Loucy (cell line): ENCODE results near the gene RGS3.

Experiments
- H2AFZ ChIP-seq: fragments of 200-600 bp; sonication (generic); 2 replicates; pipeline ENCODE4 v1.6.0; 2016; ENCODE audit warnings: antibody characterized with exemption, mild to moderate bottlenecking, low read length, moderate library complexity
- H3F3A ChIP-seq: fragments of 200-600 bp; 2 replicates; pipeline ENCODE4 v1.6.0; 2016; ENCODE audit warnings: antibody characterized with exemption, low read depth, mild to moderate bottlenecking
- H3K27me3 ChIP-seq: fragments of 200-600 bp; sonication (generic); 2 replicates; pipeline ENCODE4 v1.6.1; 2014; ENCODE audit warnings: low read length, mild to moderate bottlenecking; ENCODE audit not compliant: insufficient read depth, poor library complexity, severe bottlenecking
- H3K36me3 ChIP-seq: fragments of 200-600 bp; sonication (generic); 2 replicates; pipeline ENCODE4 v1.6.1; 2016; ENCODE audit warnings: low read length; ENCODE audit not compliant: insufficient read depth
- H3K4me1 ChIP-seq: fragments of 200-600 bp; sonication (generic); 2 replicates; pipeline ENCODE4 v1.5.1; 2014; ENCODE audit warnings: low read length, mild to moderate bottlenecking; ENCODE audit not compliant: insufficient read depth, poor library complexity, severe bottlenecking
- H3K4me2 ChIP-seq: fragments of 200-600 bp; sonication (generic); 2 replicates; pipeline ENCODE4 v1.6.0; 2014; ENCODE audit warnings: antibody characterized with exemption, low read length, low read depth, mild to moderate bottlenecking; ENCODE audit not compliant: poor library complexity, severe bottlenecking
- H3K4me3 ChIP-seq: fragments of 200-600 bp; sonication (generic); 2 replicates; pipeline ENCODE4 v1.5.1; 2014; ENCODE audit warnings: low read length, mild to moderate bottlenecking, mixed read lengths; ENCODE audit not compliant: poor library complexity, severe bottlenecking
- H3K79me2 ChIP-seq: fragments of 200-600 bp; sonication (generic); 2 replicates; pipeline ENCODE4 v1.6.1; 2014; ENCODE audit warnings: low read length; ENCODE audit not compliant: insufficient read depth
- H3K9ac ChIP-seq: fragments of 200-600 bp; sonication (generic); 2 replicates; pipeline ENCODE4 v1.6.0; 2014; ENCODE audit warnings: mild to moderate bottlenecking, low read depth, low read length, moderate library complexity; ENCODE audit not compliant: poor library complexity, severe bottlenecking
- H3K9me2 ChIP-seq: fragments of 200-600 bp; sonication (generic); replicated peaks from 2 replicates; pipeline ENCODE4 v1.6.1; 2016; ENCODE audit warnings: low read depth, low read length, mixed read lengths
- H3K9me3 ChIP-seq: fragments of 200-600 bp; sonication (generic); 2 replicates; pipeline ENCODE4 v1.6.1; 2014; ENCODE audit warnings: mild to moderate bottlenecking, antibody characterized with exemption, low read length, low read depth; ENCODE audit not compliant: insufficient read depth
- H4K20me1 ChIP-seq: fragments of 200-600 bp; sonication (generic); 2 replicates; pipeline ENCODE4 v1.6.0; 2014; ENCODE audit warnings: antibody characterized with exemption, low read length, mild to moderate bottlenecking; ENCODE audit not compliant: insufficient read depth, poor library complexity, severe bottlenecking
- CTCF ChIP-seq: fragments of 200-600 bp; sonication (generic); conservative IDR thresholded peaks from 2 replicates; pipeline ENCODE4 v1.5.1; 2014; ENCODE audit warnings: mild to moderate bottlenecking, antibody characterized with exemption, low read length
- EZH2phosphoT487 ChIP-seq: fragments of 200-600 bp; IDR thresholded peaks from 2 replicates; pipeline ENCODE4 v1.6.1; 2018; ENCODE audit warnings: antibody characterized with exemption, mild to moderate bottlenecking, moderate library complexity, borderline replicate concordance

The RGS3 gene

GRCh38 chr9:113570106-113570505 is 106.6 kb downstream of the RGS3 start:
- Histone ChIP-seq H3F3A (no peaks in the 10 kb centered on the region), H4K20me1 (no peaks in the 10 kb centered on the region), H3K9me3 (no peaks in the 10 kb centered on the region), H3K79me2 (no peaks in the 10 kb centered on the region), H3K4me2 (no peak overlapping the region), H2AFZ (no peak overlapping the region), H3K36me3 (no peaks in the 10 kb centered on the region), H3K4me1 (peaks cover 23% of the 10 kb centered on the region), H3K9me2 (no peaks in the 10 kb centered on the region), H3K9ac (no peak overlapping the region), H3K4me3 (no peak overlapping the region), H3K27me3 (no peaks in the 10 kb centered on the region)
- no peak for TF ChIP-seq EZH2phosphoT487
- TF ChIP-seq CTCF: no peak

- Histone ChIP-seq H3K36me3 (no peaks in the 10 kb centered on the region), H3K9me3 (no peaks in the 10 kb centered on the region), H3K27me3 (no peaks in the 10 kb centered on the region), H3K4me2 (no peak overlapping the region), H2AFZ (no peak overlapping the region), H3K79me2 (no peaks in the 10 kb centered on the region), H3F3A (no peaks in the 10 kb centered on the region), H4K20me1 (no peaks in the 10 kb centered on the region), H3K4me3 (no peak overlapping the region), H3K4me1 (peaks cover 23% of the 10 kb centered on the region), H3K9me2 (no peaks in the 10 kb centered on the region), H3K9ac (no peak overlapping the region)
- TF ChIP-seq CTCF (no peak), EZH2phosphoT487 (no peak)
Observed at GRCh38 chr9:113570749-113571711, 107.5 kb downstream of the RGS3 start.

GRCh38 chr9:113572076-113572861 is 108.7 kb downstream of the RGS3 start:
- TF ChIP-seq EZH2phosphoT487: no peak
- TF ChIP-seq CTCF: no peak
- Histone ChIP-seq H3K9me2 (no peaks in the 10 kb centered on the region), H3K27me3 (no peaks in the 10 kb centered on the region), H2AFZ (no peak overlapping the region), H3K4me1 (peaks cover 25% of the 10 kb centered on the region), H3K36me3 (no peaks in the 10 kb centered on the region), H4K20me1 (no peaks in the 10 kb centered on the region), H3K9ac (no peak overlapping the region), H3K4me2 (no peak overlapping the region), H3F3A (no peaks in the 10 kb centered on the region), H3K9me3 (no peaks in the 10 kb centered on the region), H3K4me3 (no peak overlapping the region), H3K79me2 (no peaks in the 10 kb centered on the region)
